Measurements from ENCODE around the gene SARS1.

The SARS1 gene

DNA sequence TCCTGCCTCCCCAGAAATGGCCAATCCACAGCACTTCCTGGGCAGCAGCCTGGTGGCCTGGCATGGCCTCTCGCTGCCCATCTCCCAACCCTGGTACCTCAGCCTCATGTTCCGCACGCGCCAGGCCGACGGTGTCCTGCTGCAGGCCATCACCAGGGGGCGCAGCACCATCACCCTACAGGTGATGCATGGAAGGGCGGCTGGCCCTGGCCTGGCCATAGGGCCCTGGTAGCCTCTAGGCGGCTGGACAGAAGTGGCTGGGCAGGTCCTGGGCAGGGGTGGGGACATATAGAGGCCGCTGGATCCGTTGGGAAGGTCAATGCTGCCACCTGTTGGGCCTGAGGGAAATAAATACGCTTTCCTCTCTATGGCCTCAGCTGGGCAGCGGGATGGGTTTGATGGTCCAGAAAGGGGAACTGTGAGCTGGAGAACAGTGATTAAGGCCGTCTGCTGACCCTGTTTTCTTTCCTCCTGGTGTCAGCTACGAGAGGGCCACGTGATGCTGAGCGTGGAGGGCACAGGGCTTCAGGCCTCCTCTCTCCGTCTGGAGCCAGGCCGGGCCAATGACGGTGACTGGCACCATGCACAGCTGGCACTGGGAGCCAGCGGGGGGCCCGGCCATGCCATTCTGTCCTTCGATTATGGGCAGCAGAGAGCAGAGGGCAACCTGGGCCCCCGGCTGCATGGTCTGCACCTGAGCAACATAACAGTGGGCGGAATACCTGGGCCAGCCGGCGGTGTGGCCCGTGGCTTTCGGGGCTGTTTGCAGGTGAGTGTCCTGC is 50.1 kb downstream of the SARS1 start:
- DNase-seq: peak; percentile 37

DNA sequence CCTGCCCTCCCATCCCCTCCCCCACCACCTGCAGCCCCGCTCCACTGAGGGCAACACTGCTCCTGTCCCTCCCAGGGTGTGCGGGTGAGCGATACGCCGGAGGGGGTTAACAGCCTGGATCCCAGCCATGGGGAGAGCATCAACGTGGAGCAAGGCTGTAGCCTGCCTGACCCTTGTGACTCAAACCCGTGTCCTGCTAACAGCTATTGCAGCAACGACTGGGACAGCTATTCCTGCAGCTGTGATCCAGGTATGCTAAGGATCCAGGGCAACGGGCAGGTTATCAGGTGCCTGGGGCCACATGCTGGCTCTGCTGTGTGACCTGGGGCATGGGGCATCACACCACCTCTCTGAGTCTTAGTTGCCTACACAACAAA is 50.6 kb downstream of the SARS1 start:
- DNase-seq: no peak

DNA sequence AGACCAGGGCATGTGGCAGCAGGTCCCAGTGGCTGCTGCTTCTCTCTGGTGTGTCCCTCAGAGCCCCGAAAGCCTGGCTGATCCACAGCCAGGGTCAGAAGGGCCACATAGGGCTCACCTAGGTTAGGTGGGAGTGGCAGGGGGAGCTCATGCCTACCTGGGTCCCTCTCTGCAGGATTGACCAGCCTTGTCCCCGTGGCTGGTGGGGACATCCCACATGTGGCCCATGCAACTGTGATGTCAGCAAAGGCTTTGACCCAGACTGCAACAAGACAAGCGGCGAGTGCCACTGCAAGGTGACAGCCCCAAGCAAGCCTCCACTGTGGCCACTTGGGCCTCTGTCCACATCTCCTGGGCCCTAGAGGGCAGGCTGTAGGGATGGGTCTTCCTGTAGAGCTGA is 51.3 kb downstream of the SARS1 start:
- DNase-seq: no peak

DNA sequence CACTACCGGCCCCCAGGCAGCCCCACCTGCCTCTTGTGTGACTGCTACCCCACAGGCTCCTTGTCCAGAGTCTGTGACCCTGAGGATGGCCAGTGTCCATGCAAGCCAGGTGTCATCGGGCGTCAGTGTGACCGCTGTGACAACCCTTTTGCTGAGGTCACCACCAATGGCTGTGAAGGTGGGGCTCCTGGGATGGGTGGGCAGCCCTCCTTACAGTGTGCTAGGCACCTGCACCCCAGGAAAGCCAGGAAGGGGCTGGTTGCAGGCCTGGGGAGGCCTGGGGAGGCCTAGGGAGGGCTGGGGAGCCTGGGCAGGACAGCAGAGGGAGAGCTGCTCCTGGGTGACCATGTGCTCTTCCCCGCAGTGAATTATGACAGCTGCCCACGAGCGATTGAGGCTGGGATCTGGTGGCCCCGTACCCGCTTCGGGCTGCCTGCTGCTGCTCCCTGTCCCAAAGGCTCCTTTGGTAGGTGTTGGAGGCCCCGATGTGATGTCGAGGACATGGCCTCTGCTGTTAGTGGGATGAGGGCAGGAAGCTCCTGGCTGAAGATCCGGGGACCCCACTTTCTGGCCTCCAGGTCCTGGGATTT is 52.1 kb downstream of the SARS1 start:
- no peak for DNase-seq

DNA sequence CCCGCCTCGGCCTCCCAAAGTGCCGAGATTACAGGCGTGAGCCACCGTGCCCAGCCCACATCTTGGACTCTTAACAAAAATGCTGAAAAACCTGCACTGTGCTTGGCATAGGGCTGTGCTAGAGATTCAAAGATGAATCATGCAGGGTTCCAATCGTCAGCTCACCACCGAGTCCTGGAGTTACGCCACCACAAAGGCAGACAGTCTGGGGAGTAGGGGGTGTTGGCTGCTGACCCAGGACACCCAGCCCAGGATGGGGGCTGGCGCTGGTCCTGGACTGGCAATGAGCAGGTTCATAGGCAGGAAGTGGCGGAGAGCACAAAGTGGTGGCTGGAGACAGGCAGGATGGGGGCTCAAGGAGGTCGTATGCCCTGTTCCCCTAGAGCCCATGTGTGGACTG is 53.2 kb downstream of the SARS1 start:
- DNase-seq: no peak

DNA sequence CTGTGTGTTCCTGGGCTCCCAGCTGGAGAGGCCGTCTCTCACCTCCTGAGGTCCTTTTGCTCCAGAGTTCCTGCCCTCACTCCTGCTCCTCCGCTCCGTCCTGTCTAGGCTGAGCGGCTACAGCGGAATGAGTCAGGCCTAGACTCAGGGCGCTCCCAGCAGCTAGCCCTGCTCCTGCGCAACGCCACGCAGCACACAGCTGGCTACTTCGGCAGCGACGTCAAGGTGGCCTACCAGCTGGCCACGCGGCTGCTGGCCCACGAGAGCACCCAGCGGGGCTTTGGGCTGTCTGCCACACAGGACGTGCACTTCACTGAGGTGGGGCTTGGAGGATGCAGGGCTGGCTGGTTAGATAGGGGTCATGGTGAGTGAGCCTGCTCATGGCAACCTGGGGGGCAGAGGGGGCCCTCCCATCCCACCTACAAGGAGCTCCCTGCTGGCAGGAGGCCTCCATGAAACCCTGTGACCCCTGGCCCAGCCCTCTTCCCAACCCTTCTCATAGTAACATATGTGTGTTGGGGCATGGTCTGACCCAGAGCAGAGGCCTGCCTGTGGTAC is 54.1 kb downstream of the SARS1 start:
- DNase-seq: no peak

DNA sequence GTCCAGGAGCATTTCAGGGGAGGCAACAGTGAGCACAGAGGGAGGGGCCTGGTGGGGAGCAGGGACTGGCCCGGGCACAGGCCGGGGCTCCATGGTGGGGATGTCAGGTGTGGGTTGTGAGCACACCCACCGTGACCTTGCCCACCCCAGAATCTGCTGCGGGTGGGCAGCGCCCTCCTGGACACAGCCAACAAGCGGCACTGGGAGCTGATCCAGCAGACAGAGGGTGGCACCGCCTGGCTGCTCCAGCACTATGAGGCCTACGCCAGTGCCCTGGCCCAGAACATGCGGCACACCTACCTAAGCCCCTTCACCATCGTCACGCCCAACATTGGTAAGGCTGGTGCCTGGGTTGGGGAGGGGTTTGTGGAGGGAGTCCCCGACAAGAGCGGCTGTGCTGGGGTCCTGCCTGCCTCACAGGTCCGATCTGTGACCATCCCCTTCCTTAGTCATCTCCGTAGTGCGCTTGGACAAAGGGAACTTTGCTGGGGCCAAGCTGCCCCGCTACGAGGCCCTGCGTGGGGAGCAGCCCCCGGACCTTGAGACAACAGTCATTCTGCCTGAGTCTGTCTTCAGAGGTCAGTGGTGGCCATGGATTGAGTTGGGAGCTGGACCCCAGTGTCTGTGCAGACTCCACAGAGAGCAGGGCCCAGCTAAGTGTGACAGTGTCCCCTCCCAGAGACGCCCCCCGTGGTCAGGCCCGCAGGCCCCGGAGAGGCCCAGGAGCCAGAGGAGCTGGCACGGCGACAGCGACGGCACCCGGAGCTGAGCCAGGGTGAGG is 54.9 kb downstream of the SARS1 start:
- DNase-seq: no peak

DNA sequence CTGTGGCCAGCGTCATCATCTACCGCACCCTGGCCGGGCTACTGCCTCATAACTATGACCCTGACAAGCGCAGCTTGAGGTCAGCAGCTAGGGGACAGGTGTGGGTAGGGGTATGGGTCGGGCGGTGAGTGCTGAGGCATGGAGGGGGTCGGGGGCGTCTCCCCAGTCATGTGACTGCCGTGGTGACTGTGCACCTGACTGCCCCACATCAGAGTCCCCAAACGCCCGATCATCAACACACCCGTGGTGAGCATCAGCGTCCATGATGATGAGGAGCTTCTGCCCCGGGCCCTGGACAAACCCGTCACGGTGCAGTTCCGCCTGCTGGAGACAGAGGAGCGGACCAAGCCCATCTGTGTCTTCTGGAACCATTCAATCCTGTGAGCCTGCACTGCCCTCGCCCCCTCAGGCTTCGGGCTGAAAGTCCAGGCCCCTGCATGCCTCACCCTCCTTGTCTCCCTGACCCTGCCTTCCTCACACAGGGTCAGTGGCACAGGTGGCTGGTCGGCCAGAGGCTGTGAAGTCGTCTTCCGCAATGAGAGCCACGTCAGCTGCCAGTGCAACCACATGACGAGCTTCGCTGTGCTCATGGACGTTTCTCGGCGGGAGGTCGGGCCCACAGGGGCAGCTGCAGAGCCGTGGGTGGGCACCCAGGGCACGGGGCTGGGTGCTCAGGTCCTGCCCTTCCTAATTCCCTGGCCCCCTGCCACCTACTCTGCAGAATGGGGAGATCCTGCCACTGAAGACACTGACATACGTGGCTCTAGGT is 55.7 kb downstream of the SARS1 start:
- DNase-seq: no peak

DNA sequence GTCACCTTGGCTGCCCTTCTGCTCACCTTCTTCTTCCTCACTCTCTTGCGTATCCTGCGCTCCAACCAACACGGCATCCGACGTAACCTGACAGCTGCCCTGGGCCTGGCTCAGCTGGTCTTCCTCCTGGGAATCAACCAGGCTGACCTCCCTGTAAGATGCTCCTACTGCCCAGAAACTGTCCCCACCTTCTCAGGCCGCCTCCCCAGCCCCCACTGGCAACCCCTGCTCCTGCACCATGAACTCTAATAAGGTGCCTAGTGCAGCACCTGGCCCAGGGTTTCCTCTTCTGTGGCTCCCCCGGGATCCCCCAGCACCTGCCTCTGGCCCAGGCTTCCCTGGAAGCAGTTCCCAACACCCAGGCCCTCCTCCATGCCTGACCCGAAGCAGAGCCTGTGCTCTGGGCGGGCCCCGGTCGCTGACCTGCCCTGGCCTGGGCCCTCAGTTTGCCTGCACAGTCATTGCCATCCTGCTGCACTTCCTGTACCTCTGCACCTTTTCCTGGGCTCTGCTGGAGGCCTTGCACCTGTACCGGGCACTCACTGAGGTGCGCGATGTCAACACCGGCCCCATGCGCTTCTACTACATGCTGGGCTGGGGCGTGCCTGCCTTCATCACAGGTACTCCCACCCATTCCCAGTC is 56.4 kb downstream of the SARS1 start:
- DNase-seq: no peak

DNA sequence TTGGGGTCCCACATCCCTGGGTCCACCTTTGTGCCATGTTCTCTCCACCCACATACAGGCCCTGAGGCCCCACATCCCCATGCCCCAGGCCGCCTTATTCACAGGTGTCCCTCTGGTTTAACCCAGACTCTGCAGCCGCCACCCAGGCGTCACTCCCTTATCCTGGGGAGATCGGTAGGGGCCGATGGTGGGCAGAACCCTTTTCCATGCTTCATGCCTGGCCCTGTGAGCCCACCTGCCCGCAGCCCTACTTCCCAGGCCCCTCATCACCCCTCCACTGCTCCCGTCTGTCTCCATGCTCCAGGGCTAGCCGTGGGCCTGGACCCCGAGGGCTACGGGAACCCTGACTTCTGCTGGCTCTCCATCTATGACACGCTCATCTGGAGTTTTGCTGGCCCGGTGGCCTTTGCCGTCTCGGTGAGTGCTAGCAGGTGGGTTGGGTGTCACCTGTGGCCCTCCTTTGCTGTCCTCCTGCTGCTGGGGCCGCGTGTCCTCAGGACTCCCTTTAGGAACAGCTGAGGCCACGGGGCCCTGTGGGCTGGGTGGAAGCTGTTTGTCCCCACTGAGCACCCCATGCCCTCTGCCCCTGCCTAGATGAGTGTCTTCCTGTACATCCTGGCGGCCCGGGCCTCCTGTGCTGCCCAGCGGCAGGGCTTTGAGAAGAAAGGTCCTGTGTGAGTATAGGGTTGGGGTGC is 57.1 kb downstream of the SARS1 start:
- no peak for DNase-seq

DNA sequence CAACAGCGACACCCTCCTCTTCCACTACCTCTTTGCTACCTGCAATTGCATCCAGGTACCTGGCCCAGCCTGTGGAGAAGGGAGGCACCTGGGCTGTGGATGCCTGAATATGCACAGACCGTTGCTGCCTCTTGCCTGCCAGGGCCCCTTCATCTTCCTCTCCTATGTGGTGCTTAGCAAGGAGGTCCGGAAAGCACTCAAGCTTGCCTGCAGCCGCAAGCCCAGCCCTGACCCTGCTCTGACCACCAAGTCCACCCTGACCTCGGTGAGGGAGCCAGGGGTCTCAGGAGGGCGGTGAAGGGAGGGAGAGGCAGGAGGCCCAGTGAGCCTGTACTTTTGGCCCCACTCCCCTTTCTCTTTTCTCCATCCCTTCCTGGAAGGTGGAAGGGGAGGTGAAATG is 57.7 kb downstream of the SARS1 start:
- DNase-seq: no peak

DNA sequence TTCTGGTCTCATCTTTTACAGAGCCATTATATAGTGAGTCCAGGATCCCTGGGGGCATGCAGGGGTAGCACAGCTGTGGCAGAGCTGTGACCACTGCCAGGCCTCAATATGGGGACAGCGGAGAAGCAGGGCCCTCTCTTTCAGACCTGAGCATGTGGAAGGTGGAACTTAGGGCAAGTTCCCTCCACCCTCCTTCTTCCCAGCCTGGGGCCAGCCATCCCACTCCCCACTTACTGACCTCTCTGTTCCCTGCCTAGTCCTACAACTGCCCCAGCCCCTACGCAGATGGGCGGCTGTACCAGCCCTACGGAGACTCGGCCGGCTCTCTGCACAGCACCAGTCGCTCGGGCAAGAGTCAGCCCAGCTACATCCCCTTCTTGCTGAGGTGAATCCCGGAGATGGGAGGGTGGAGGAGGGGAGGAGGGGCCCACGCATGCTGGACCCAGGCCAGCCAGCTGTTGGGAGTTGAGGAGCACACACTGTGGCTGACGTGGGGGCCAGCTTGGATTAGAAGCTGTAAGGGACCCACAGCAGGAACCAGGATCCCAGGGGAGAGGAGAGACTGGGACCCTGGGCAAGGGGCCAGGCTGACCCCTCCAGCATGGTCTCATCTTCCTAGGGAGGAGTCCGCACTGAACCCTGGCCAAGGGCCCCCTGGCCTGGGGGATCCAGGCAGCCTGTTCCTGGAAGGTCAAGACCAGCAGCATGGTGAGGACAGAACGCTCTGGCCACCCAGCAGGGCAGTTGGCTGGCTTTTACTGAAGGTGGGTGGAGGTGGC is 58.5 kb downstream of the SARS1 start:
- DNase-seq: no peak

DNA sequence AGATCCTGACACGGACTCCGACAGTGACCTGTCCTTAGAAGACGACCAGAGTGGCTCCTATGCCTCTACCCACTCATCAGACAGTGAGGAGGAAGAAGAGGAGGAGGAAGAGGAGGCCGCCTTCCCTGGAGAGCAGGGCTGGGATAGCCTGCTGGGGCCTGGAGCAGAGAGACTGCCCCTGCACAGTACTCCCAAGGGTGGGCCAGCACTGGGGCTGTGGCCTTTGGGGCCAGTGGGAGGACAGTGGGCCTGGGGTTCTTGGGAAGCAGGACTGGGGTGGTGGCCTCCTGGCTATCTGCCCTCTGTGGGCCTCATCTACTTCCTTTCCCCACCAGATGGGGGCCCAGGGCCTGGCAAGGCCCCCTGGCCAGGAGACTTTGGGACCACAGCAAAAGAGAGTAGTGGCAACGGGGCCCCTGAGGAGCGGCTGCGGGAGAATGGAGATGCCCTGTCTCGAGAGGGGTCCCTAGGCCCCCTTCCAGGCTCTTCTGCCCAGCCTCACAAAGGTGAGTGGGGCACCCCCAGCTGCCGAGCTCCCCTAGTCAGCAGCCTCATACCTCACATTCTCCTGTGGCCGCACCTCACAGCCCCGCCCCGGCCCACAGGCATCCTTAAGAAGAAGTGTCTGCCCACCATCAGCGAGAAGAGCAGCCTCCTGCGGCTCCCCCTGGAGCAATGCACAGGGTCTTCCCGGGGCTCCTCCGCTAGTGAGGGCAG is 59.3 kb downstream of the SARS1 start:
- DNase-seq: no peak

DNA sequence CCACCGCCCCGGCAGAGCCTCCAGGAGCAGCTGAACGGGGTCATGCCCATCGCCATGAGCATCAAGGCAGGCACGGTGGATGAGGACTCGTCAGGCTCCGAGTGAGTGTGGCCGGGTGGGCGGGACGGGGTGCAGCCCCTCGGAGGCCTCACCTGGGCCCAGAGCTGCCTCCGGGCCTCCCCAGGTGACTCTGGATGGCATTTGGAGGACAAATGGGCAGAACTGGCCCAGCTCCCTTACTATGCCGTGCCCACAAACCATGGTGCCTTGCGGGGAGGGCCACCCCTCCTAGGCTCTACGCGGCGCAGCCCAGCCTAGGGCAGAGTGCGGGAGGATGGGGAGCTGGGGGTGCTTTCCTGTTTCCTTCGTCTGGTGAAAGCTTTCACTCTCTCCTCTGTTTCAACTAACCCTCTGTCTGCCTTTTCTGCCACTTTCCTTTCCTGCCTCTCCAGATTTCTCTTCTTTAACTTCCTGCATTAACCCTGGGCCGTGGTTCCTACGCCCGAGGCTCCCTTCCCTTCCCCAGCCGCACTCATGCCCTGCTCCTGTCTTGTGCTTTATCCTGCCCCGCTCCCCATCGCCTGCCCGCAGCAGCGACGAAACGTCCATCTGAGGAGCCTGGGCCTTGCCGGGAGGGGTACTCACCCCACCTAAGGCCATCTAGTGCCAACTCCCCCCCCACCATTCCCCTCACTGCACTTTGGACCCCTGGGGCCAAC is 60.0 kb downstream of the SARS1 start:
- no peak for DNase-seq

DNA sequence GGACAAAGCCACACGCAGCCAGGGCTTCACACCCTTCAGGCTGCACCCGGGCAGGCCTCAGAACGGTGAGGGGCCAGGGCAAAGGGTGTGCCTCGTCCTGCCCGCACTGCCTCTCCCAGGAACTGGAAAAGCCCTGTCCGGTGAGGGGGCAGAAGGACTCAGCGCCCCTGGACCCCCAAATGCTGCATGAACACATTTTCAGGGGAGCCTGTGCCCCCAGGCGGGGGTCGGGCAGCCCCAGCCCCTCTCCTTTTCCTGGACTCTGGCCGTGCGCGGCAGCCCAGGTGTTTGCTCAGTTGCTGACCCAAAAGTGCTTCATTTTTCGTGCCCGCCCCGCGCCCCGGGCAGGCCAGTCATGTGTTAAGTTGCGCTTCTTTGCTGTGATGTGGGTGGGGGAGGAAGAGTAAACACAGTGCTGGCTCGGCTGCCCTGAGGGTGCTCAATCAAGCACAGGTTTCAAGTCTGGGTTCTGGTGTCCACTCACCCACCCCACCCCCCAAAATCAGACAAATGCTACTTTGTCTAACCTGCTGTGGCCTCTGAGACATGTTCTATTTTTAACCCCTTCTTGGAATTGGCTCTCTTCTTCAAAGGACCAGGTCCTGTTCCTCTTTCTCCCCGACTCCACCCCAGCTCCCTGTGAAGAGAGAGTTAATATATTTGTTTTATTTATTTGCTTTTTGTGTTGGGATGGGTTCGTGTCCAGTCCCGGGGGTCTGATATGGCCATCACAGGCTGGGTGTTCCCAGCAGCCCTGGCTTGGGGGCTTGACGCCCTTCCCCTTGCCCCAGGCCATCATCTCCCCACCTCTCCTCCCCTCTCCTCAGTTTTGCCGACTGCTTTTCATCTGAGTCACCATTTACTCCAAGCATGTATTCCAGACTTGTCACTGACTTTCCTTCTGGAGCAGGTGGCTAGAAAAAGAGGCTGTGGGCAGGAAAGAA is 61.1 kb downstream of the SARS1 start:
- DNase-seq: peak; percentile 23

DNA sequence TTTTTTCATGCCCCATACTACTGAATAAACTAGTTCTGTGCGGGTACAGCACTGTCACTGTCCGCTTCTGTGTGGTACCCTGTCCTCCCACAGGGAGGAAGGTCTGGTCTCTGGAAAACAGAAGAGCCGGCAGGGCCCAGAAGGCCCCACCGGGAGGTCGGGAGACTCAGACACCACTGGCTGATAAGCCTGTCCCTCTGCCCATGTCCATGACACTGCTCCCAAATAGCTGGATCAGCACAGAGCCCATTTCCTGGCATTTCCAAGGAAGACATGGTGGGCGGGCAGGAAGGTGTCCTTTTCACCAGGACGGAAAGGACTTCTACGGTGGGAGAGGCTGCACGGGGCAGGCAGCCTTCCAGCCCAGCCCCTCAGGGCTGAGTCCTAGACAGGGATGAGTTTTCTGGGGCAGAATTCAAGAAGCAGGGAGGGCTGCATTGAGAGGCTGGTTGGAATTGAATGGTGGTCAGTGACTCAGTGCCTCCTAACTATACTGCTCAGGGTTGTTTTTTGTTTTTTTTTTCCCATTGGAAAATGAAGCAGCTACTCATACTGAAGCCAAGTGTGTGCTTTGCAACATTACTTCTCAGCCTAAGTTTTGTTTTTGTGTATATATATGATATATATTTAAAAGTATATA is 62.1 kb downstream of the SARS1 start:
- DNase-seq: no peak

DNA sequence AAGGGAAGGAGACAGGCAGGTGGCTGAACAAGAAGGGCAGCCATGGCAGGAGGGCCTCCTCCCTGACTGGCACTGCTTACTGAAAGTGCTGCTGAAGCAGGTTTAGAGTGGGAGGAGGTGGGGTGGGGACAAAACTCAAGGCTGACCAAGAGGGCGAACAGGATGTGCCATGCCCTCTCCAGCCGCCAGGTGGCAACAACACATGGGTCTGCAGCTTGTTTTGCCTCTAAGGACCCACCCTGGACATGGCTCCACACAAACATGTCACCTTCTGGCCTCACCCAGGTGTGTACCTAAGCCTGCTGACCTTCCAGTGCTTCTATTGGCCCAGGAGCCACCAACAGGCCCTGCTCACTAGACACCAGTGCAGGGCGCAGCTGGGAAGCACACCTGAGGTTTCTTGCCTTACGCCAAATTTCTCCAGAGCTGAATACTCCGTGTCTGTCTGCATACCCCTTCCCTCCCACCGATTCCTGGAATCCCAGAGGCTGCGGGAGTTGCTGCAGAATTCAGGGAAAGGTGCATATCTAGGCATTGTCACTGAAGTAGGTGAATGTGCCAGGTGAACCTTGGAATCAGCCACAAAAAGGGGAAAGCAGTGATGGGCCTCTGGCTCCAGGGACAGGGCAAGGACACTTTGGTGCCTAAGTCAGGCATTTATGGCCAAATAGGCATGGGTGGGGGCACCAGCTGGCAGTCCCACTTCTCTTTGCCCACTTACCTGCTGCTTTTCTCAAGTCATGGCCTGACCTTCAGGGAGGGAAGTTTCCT is 63.9 kb downstream of the SARS1 start:
- DNase-seq: peak; percentile 12

Data from NCI-H1092 (cell line).